SHP77 treated with DMSO at 0.1 percent for 48 hours (cell line): ENCODE results near the gene TBC1D21.

Experiments
- DNase-seq: peaks from one replicate; lab custom pipeline; 2025; lab: John Stamatoyannopoulos, UW

Gene TBC1D21

DNA sequence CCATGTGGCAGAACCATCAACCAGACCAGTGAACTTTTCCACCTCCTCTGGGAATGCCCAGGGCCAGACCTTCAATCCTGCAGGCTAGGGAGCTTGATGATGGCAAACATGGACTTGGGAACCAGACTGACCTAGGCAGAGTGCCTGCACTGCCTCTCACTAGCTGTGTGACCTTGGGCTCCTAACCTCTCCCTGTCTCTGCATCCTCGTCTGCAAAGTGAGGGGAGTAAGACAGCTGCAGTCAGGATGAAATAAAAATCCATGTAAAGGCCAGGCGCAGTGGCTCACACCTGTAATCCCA is 35.4 kb downstream of the TBC1D21 start:
- no peak for DNase-seq

DNA sequence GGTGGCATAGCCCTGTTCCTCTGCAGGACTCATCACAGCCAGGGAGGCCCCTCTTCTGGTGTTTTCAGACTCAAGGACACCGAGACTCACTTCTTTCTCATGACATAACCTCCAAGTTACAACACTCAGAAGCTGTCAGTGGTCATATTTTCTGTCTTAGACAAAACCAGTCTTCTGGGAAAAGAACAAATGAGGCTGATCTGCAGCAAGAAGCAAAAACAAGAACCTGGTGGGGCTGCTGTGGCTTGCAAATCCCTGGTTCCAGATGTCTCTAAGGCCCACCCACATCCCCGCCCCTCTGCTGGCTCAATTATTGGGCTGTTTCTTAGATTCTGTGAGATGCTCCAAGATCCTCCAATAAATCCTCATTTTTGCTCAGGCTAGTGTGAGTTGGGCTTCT is 36.3 kb downstream of the TBC1D21 start:
- DNase-seq, result no peak

- no peak for DNase-seq
These were observed 37.3 kb downstream of the TBC1D21 start for GRCh38 chr15:73910522-73911303.

DNA sequence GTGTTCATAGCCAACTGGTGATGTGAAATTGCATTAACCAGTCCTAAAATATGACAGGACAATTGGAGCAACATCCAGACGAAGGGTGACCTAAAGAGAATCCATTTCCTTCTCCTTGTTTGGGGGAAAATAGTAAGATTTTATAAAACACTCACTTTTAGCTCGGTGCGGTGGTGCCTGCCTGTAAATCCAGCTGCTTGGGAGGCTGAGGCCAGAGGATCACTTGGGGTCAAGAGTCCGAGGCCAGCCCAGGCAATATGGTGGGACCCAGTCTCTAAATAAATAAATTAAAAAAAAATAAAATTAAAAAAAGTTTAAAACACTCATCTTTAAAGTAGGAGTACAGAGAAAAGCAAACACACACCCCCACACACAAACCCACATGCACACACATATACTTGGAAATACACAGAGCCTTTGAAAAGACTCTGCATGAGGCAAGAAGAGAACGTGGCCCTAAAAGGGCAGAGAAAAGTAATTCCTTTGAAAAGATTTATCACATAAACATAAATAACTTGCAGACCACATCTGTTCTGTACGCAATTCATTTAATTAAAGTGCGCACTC is 38.7 kb downstream of the TBC1D21 start:
- DNase-seq, result no peak

GRCh38 chr15:73914145-73914544 is 40.8 kb downstream of the TBC1D21 start:
- no peak for DNase-seq

DNA sequence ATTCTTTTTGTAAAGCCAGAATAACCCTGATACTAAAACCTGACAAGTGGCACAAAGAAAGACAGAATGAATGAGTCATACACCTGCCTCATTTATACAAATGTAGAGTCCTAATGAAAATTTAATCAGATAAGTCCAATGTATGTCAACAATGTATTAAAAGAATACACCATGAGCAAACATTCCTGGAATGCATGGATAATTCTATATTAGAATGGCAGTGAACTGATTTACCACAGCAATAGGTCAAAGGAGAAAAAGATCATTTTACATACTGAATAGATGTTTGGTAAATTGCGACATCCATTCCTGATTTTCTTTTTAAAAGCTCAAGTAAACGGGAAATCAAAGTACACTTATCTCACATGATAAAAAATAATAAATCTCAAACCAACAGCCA is 41.7 kb downstream of the TBC1D21 start:
- DNase-seq, result no peak

DNA sequence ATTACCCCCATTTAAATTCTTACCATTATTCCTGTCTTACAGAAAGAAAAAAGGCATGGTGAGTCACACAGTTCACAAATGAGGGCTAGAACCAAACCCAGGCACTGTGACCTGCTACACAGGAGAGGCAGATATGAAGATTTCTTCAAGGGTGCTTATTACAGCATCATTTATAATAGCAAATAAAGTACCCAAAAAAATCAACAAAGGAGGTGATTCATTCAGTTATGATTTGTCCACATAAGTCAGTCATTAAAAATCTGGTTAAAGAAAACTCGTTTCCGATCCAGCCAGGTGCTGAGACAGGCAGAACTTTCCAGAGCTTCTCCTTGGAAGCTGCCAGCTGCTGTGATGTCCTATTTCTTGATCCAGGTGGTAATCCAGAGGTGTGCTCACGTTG is 45.4 kb downstream of the TBC1D21 start:
- DNase-seq, result no peak

DNA sequence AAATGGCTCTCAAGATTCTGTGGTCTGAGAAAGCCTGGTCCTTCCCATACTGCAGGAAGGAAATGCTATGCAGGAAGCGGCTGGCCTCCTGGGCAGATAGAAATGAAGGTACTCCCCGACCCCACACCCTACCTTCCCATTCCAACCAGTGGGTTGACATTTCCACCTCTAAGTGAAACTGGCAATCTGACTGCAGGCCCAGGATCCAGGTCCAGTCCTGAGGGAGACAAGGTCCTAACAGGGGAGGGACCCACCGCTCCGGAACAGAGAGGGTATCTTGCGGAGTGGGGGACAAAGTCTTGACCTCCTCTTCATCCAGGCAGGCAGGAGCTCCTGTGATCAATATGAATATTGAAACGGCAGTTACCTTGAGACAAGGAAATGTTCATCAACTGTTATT is 46.3 kb downstream of the TBC1D21 start:
- no peak for DNase-seq

- DNase-seq, result no peak
These were observed 48.0 kb downstream of the TBC1D21 start for GRCh38 chr15:73921254-73921925.

GRCh38 chr15:73922186-73923151 is 49.1 kb downstream of the TBC1D21 start:
- no peak for DNase-seq

DNA sequence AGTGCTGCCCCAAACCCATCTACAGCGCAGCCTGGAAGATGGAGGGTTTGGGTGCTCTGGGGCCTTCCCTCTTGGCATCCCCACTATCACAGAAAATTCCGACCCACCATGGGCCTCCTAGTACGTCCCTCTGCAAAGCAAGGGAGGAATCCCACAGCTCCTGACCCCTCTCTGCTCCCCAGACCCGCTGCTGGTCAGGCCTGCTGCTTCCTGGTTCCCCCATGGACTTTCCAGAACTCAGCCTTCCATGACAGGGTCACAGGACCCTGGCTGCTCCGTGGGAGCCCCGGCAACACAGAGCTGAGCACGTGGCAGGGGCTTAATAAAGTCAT is 49.8 kb downstream of the TBC1D21 start:
- no peak for DNase-seq

- DNase-seq, result no peak
These were observed 50.3 kb downstream of the TBC1D21 start for GRCh38 chr15:73923488-73924164.

DNA sequence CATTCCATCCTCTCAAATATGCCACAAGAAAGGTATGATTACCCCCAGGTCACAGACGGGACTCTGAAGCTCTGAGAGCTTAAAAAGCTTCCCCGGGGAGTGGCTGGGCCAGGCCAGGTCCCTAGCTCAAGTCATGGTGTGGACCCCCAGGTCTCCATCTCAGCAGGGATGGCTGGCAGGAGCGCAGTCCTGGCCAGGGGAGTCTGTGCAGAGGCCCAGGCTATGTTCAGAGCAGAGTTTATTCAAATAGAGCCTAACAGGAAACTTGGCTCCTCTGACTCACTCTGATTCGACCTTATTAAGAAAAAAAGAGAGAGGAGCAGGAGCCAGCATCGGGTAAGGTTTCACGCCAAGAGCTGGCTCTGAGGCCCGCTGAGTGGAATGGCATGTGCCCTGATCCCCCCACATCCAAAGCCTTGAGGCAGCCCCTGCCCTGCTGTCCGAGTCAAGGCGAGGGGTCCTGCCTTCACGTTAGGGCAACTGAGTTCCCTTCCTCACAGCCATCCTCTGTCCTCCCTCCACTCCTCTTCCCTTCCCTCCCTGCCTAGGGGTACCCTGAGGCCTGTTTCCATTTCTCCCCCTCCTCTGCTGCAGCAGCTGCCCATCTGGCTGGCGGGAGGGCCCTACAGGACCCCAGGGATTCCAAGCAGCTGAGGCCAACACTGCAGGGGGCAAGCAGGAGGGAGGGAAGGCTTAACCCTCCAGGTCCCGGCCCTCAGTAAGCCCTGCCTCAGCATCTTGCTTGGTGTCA is 51.0 kb downstream of the TBC1D21 start:
- DNase-seq, result no peak

- DNase-seq, result no peak
These were observed 52.5 kb downstream of the TBC1D21 start for GRCh38 chr15:73925848-73926218.

DNA sequence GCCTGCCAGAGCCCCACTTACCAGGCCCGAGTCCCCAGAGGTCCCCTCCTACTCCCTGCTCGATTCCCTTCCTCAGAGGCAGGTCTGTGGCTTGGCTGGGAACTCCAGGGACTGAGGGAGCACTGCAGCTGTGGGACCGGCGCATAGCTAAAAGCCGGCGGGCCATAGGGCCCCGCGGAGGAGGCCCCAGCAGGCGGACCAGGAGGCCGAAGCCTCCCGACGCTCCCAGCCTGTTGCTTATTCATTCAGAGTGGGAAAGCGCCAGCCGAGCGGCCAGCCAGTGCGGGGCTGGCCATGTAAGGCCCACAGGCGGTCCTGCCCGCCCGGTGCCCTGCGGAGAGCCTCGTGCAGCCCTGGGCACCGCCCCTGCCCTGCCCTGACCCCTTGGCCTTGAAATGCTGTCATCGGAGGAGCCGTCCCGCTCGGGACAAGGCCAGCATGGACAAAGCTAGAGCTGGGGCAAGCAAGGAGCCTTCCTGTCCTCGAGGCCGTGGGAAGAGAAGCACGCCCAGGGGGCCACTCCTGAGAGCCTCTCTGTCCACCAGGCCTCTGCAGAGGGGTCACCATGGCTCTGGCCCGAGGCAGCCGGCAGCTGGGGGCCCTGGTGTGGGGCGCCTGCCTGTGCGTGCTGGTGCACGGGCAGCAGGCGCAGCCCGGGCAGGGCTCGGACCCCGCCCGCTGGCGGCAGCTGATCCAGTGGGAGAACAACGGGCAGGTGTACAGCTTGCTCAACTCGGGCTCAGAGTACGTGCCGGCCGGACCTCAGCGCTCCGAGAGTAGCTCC is 53.0 kb downstream of the TBC1D21 start, which contains the start of gene LOXL1:
TSS of gene LOXL1 (plus strand) at position 244 of the 784 bp plus-strand sequence. CDS start at position 566, 322 bp downstream.
- no peak for DNase-seq

DNA sequence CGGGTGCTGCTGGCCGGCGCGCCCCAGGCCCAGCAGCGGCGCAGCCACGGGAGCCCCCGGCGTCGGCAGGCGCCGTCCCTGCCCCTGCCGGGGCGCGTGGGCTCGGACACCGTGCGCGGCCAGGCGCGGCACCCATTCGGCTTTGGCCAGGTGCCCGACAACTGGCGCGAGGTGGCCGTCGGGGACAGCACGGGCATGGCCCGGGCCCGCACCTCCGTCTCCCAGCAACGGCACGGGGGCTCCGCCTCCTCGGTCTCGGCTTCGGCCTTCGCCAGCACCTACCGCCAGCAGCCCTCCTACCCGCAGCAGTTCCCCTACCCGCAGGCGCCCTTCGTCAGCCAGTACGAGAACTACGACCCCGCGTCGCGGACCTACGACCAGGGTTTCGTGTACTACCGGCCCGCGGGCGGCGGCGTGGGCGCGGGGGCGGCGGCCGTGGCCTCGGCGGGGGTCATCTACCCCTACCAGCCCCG is 53.7 kb downstream of the TBC1D21 start:
- DNase-seq, result no peak

- no peak for DNase-seq
These were observed 54.3 kb downstream of the TBC1D21 start for GRCh38 chr15:73927476-73928240.

- DNase-seq, result no peak
These were observed 54.8 kb downstream of the TBC1D21 start for GRCh38 chr15:73928241-73928579.

- DNase-seq, result no peak
These were observed 55.7 kb downstream of the TBC1D21 start for GRCh38 chr15:73928971-73929627.
